Endothelial cell (in vitro differentiated cells): ENCODE results near the gene STN1. TPM values are rescaled to one million over a fixed set of nuclear protein-coding genes. Genes with fewer than 3 reads are reported as not detected.

Source experiments
- DNase-seq: peaks from one replicate; pipeline ENCODE4 v3.0.0; 2021; ENCODE audit warnings: low spot score
- H3K27ac Mint-ChIP-seq: one replicate; pipeline ENCODE4 v1.8.0; 2021; ENCODE audit warnings: mixed read lengths, inconsistent platforms; ENCODE audit not compliant: unreplicated experiment
- H3K27me3 Mint-ChIP-seq: one replicate; pipeline ENCODE4 v1.8.0; 2021; ENCODE audit warnings: mild to moderate bottlenecking, moderate library complexity, mixed read lengths, inconsistent platforms; ENCODE audit not compliant: unreplicated experiment
- H3K36me3 Mint-ChIP-seq: one replicate; pipeline ENCODE4 v1.8.0; 2021; ENCODE audit warnings: mild to moderate bottlenecking, low read depth, mixed read lengths, inconsistent platforms; ENCODE audit not compliant: unreplicated experiment
- H3K4me1 Mint-ChIP-seq: one replicate; pipeline ENCODE4 v1.8.0; 2021; ENCODE audit warnings: mild to moderate bottlenecking, mixed read lengths, inconsistent platforms; ENCODE audit not compliant: unreplicated experiment
- H3K4me3 Mint-ChIP-seq: one replicate; pipeline ENCODE4 v1.8.0; 2021; ENCODE audit warnings: mild to moderate bottlenecking, mixed read lengths, inconsistent platforms; ENCODE audit not compliant: unreplicated experiment
- H3K9me3 Mint-ChIP-seq: one replicate; pipeline ENCODE4 v1.8.0; 2021; ENCODE audit warnings: mixed read lengths, inconsistent platforms; ENCODE audit not compliant: unreplicated experiment
- CTCF ChIP-seq: fragments of 200-600 bp; sonication (generic); IDR thresholded peaks from one replicate; pipeline ENCODE4 v1.5.0; 2021; ENCODE audit warnings: antibody characterized with exemption; ENCODE audit not compliant: unreplicated experiment
- total RNA-seq: library from RNA; stranded (reverse); fragmentation: NEBNext Ultra II Directional; extraction: Animal tissue kit (Norgen Biotek cat#: 25700); gene quantifications from one replicate; pipeline ENCODE4 v1.2.1, GENCODE V29; 2021; ENCODE audit not compliant: unreplicated experiment

Gene STN1
- total RNA-seq, 1 donor from 2014 or later: 11.5 TPM

- Mint-ChIP-seq H3K4me3 (no peak overlapping the region), H3K27ac (no peak overlapping the region), H3K27me3 (no peaks in the 10 kb centered on the region), H3K9me3 (no peaks in the 10 kb centered on the region), H3K36me3 (peaks cover 11% of the 10 kb centered on the region), H3K4me1 (peaks cover 4% of the 10 kb centered on the region)
- no peak for DNase-seq
- no peak for TF ChIP-seq CTCF
Measured at GRCh38 chr10:103919648-103920025, 1.7 kb upstream of the STN1 start.

- Mint-ChIP-seq H3K36me3 (peaks cover 11% of the 10 kb centered on the region), H3K27me3 (no peaks in the 10 kb centered on the region), H3K4me3 (peak overlapping the region; percentile 92), H3K27ac (peak overlapping the region; percentile 54), H3K4me1 (peaks cover 4% of the 10 kb centered on the region), H3K9me3 (no peaks in the 10 kb centered on the region)
- TF ChIP-seq CTCF: no peak
- no peak for DNase-seq
Measured at GRCh38 chr10:103917302-103918052, 507 bp downstream of the STN1 start.

GRCh38 chr10:103916876-103917275, 1.1 kb downstream of the STN1 start:
- TF ChIP-seq CTCF: no peak
- H3K4me1 Mint-ChIP-seq: peaks cover 4% of the 10 kb centered on the region
- H3K9me3 Mint-ChIP-seq: no peaks in the 10 kb centered on the region
- peaks cover 11% of the 10 kb centered on the region for H3K36me3 Mint-ChIP-seq
- H3K27ac Mint-ChIP-seq: no peak overlapping the region
- no peak overlapping the region for H3K4me3 Mint-ChIP-seq
- H3K27me3 Mint-ChIP-seq: no peaks in the 10 kb centered on the region
- no peak for DNase-seq

- no peaks in the 10 kb centered on the region for H3K9me3 Mint-ChIP-seq
- no peak overlapping the region for H3K27ac Mint-ChIP-seq
- H3K4me3 Mint-ChIP-seq: no peak overlapping the region
- DNase-seq: no peak
- H3K36me3 Mint-ChIP-seq: peaks cover 11% of the 10 kb centered on the region
- no peaks in the 10 kb centered on the region for H3K27me3 Mint-ChIP-seq
- peaks cover 6% of the 10 kb centered on the region for H3K4me1 Mint-ChIP-seq
- TF ChIP-seq CTCF: no peak
Measured at GRCh38 chr10:103916254-103916653, 1.7 kb downstream of the STN1 start.

- Mint-ChIP-seq H3K9me3 (no peaks in the 10 kb centered on the region), H3K27ac (no peak overlapping the region), H3K4me3 (no peak overlapping the region), H3K36me3 (peaks cover 11% of the 10 kb centered on the region), H3K4me1 (peaks cover 7% of the 10 kb centered on the region), H3K27me3 (no peaks in the 10 kb centered on the region)
- no peak for TF ChIP-seq CTCF
- no peak for DNase-seq
Measured at GRCh38 chr10:103915796-103916195, 2.2 kb downstream of the STN1 start.
